Smooth muscle cell of trachea (primary cell): ENCODE measurements around the gene CGB2. TPM values are rescaled to one million over a fixed set of nuclear protein-coding genes. Genes with fewer than 3 reads are reported as not detected.

Source experiments
- total RNA-seq: library from RNA; depleted of rRNA; stranded (reverse); fragments of >200 nt; gene quantifications from 2 replicates; pipeline ENCODE4 v1.2.1, GENCODE V29; 2014

The CGB2 gene
- not detected in 2 replicates for total RNA-seq

DNA sequence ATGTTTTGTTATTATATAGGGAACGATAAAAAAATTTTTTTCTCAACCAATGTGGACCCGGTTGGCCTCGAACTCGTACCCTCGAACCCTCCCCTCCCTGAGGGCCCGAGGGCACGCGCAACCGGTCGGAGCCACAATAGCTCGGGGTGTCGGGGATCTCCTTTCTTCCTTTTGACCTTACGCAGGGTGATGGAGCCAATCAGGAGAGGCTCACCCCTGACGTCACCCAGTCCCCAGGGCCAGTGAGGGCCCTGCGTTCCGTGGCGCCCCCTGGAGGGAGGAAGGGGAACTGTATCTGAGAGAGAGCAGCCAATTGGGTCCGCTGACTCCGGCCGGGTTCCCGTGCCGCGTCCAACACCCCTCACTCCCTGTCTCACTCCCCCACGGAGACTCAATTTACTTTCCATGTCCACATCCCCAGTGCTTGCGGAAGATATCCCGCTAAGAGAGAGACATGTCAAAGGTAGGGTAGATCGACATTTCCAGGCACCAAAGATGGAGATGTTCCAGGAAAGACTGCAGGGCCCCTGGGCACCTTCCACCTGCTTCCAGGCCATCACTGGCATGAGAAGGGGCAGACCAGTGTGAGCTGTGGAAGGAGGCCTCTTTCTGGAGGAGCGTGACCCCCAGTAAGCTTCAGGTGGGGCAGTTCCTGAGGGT is at the start of gene CGB2:
Gene CGB2, plus strand, starts transcription at position 249 of the 660 bp plus-strand sequence. Its CDS starts 206 bp downstream, at position 455.

GRCh38 chr19:48993175-48994034 is 38.3 kb upstream of the CGB2 start, which contains the start of the genes GYS1 and RUVBL2:
GYS1 (minus strand) TSS chr19:48993309; CDS start chr19:48993112, 197 bp downstream.
RUVBL2 (plus strand) TSS chr19:48993887; CDS start chr19:48993912, 25 bp downstream.

GRCh38 chr19:49017041-49017665 is 14.5 kb upstream of the CGB2 start, which contains the start of gene LHB:
LHB (minus strand) TSS chr19:49017091; CDS start chr19:49017081, 10 bp downstream.

GRCh38 chr19:49024233-49024632 is 7.5 kb upstream of the CGB2 start, which contains the start of gene CGB3:
CGB3 (minus strand) TSS chr19:49024333; CDS start chr19:49023971, 362 bp downstream.

GRCh38 chr19:49036815-49037214 is 5.1 kb downstream of the CGB2 start, which contains the start of gene CGB1:
CGB1 (minus strand) TSS chr19:49036895; CDS start chr19:49036711, 184 bp downstream.

DNA sequence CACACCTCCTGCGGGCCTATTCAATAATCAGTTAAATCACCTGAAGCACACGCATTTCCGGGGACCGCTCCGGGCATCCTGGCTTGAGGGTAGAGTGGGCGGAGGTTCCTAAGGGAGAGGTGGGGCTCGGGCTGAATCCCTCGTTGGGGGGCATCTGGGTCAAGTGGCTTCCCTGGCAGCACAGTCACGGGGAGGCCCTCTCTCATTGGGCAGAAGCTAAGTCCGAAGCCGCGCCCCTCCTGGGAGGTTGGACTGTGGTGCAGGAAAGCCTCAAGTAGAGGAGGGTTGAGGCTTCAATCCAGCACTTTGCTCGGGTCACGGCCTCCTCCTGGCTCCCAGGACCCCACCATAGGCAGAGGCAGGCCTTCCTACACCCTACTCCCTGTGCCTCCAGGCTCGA is 11.9 kb downstream of the CGB2 start, which contains the start of gene CGB5:
Gene CGB5, plus strand, starts transcription at position 301 of the 400 bp plus-strand sequence. CDS start 362 bp downstream, outside the sequence.

DNA sequence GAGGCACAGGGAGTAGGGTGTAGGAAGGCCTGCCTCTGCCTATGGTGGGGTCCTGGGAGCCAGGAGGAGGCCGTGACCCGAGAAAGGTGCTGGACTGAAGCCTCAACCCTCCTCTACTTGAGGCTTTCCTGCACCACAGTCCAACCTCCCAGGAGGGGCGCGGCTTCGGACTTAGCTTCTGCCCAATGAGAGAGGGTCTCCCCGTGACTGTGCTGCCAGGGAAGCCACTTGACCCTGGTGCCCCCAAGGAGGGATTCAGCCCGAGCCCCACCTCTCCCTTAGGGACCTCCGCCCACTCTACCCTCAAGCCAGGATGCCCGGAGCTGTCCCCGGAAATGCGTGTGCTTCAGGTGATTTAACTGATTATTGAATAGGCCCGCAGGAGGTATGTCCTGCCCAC is 17.3 kb downstream of the CGB2 start, which contains the start of gene CGB8:
Gene CGB8, minus strand, starts transcription at position 101 of the 400 bp plus-strand sequence. CDS start 372 bp downstream, outside the sequence.

DNA sequence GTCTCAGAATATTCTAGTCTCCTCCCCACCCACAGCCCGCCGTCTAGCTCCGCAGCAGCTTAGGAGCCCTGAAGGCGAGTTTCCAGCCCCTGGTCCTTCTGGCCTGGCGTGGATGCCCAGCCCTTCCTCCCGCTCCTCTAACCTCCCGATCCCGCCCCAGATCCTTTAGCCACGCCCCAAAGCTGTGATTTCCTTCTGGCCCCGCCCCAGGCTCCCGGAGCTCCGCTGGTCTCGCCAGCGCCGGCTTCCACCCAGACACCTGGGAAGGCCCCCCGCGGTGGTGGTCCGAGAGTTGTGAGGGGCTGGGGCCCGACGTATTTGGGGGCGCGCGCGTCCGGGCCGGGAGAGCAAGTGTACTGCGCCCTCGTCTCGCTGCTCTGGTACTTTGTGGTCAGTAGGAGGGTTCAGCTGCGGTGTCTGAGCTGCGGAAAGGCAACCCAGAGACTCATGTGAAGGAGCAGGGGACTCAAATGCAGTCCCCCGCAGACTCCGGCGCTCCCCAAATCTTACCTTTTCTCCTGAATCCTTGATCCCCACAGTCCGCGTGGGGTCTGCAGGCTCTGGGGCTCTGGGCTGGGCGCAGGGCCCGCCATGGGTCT is 26.0 kb downstream of the CGB2 start, which contains the start of gene CGB7:
Gene CGB7, minus strand, starts transcription at position 114 of the 599 bp plus-strand sequence. CDS start 2,374 bp downstream, outside the sequence.

DNA sequence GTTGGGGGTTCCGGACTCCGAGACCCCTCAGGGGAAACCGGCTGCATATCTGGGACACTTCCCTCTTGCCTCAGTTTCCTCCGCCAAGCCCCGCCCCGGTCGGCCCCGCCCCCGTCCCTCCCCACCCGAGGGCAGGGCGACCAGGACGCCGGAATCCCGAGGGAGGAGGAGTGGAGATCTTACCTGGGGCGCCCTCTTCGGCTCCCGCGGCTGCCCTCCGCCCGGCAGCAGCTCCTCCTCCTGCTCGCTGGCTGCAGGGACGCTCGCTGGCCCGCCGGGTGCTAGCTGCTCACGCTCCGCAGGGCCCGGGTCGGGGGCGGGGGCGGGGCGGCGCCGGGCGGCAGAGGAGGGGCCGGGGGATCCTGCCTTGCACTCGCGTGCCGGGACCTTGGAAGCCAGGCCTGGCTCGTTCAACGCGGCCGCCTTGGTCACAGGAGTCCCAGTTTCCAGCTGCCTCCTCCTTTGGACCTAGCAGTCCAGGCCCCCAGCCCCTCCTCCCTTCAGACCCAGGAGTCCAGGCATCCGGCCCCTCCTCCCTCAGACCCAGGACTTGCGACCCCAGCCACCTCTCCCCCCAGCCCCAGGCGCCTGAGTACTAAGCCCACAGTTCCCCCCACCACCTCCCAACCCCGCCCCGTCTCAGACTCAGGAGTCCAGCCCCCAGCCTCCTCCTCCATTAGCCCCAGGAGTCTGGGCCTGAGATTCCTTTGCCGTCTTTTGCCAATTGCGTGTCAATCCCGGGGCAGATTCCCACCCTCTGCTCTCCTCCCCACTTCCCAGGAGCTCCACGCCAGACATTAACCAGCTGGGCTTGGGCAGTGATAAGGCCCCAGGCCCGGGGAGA is 33.3 kb downstream of the CGB2 start, which contains the start of gene NTF4:
Gene NTF4, minus strand, starts transcription at position 51 of the 844 bp plus-strand sequence. CDS start 2,821 bp downstream, outside the sequence.

Other genes starting within 250 kb of the CGB2 start
- gene BCAT2, start 220.9 kb upstream of the CGB2 start, total RNA-seq = 46.4 and 51.6 TPM in 2 replicates
- 6.0 TPM in 2 replicates for gene HSD17B14, start 195.4 kb upstream of the CGB2 start, total RNA-seq
- gene PLEKHA4, start 163.3 kb upstream of the CGB2 start, total RNA-seq = 33.5 and 35.4 TPM in 2 replicates
- gene PPP1R15A, start 159.5 kb upstream of the CGB2 start, total RNA-seq = 70.0 and 111 TPM in 2 replicates
- 0.44 and 1.7 TPM in 2 replicates for gene TULP2, start 133.1 kb upstream of the CGB2 start, total RNA-seq
- 185 and 330 TPM in 2 replicates for gene NUCB1, start 131.6 kb upstream of the CGB2 start, total RNA-seq
- not detected in 2 replicates for gene DHDH, start 98.2 kb upstream of the CGB2 start, total RNA-seq
- gene BAX, start 77.0 kb upstream of the CGB2 start, total RNA-seq = 84.1 and 144 TPM in 2 replicates
- gene FTL, start 66.6 kb upstream of the CGB2 start, total RNA-seq = 3,972 and 15,717 TPM in 2 replicates
- gene GYS1, start 38.6 kb upstream of the CGB2 start, total RNA-seq = 41.5 and 53.4 TPM in 2 replicates
- gene RUVBL2, start 38.0 kb upstream of the CGB2 start, total RNA-seq = 175 and 353 TPM in 2 replicates
- gene LHB, start 14.8 kb upstream of the CGB2 start, total RNA-seq = not detected in 2 replicates
- not detected in 2 replicates for gene CGB3, start 7.6 kb upstream of the CGB2 start, total RNA-seq
- gene CGB1, start 5.0 kb downstream of the CGB2 start, total RNA-seq = not detected in 2 replicates
- not detected in 2 replicates for gene CGB5, start 12.0 kb downstream of the CGB2 start, total RNA-seq
- gene CGB8, start 17.2 kb downstream of the CGB2 start, total RNA-seq = not detected in 2 replicates
- not detected in 2 replicates for gene CGB7, start 25.9 kb downstream of the CGB2 start, total RNA-seq
- not detected in 2 replicates for gene NTF4, start 32.9 kb downstream of the CGB2 start, total RNA-seq
- gene KCNA7, start 40.8 kb downstream of the CGB2 start, total RNA-seq = not detected in 2 replicates
- 116 and 242 TPM in 2 replicates for gene SNRNP70, start 53.6 kb downstream of the CGB2 start, total RNA-seq
- 6.3 and 7.4 TPM in 2 replicates for gene LIN7B, start 82.5 kb downstream of the CGB2 start, total RNA-seq
- 0.99 TPM in 1 of 2 replicates, not detected in the other for gene C19orf73, start 87.3 kb downstream of the CGB2 start, total RNA-seq
- gene PPFIA3, start 87.7 kb downstream of the CGB2 start, total RNA-seq = 1.0 and 1.5 TPM in 2 replicates
- gene HRC, start 123.5 kb downstream of the CGB2 start, total RNA-seq = not detected in 2 replicates
- gene TRPM4, start 125.9 kb downstream of the CGB2 start, total RNA-seq = 23.0 and 27.0 TPM in 2 replicates